CMK (cell line): Measurements from ENCODE around the gene C16orf74.

Experiments
- DNase-seq: peaks from one replicate; pipeline ENCODE4 v3.0.0-alpha.2; 2010; ENCODE audit warnings: low read depth

The C16orf74 gene

GRCh38 chr16:85673529-85674417 is 77.1 kb downstream of the C16orf74 start:
- DNase-seq: no peak

- DNase-seq: no peak
Measured at GRCh38 chr16:85670840-85671239, 80.1 kb downstream of the C16orf74 start.

- DNase-seq: no peak
Measured at GRCh38 chr16:85668676-85669424, 82.0 kb downstream of the C16orf74 start.

GRCh38 chr16:85667841-85668413 is 83.0 kb downstream of the C16orf74 start:
- DNase-seq: no peak

GRCh38 chr16:85667261-85667660 is 83.6 kb downstream of the C16orf74 start:
- DNase-seq: no peak

- DNase-seq: no peak
Measured at GRCh38 chr16:85665929-85666328, 85.0 kb downstream of the C16orf74 start.

- DNase-seq: no peak
Measured at GRCh38 chr16:85665373-85665740, 85.5 kb downstream of the C16orf74 start.

- no peak for DNase-seq
Measured at GRCh38 chr16:85664580-85665372, 86.1 kb downstream of the C16orf74 start.

- no peak for DNase-seq
Measured at GRCh38 chr16:85663891-85664321, 87.0 kb downstream of the C16orf74 start.

- no peak for DNase-seq
Measured at GRCh38 chr16:85662976-85663830, 87.7 kb downstream of the C16orf74 start.

GRCh38 chr16:85662482-85662812 is 88.4 kb downstream of the C16orf74 start:
- DNase-seq: no peak

GRCh38 chr16:85661740-85662481 is 89.0 kb downstream of the C16orf74 start:
- DNase-seq: no peak

- DNase-seq: no peak
Measured at GRCh38 chr16:85660843-85661739, 89.8 kb downstream of the C16orf74 start.

- DNase-seq: peak; percentile 40
Measured at GRCh38 chr16:85659805-85660511, 90.9 kb downstream of the C16orf74 start.

- DNase-seq: no peak
Measured at GRCh38 chr16:85659336-85659735, 91.6 kb downstream of the C16orf74 start.

- DNase-seq: no peak
Measured at GRCh38 chr16:85658504-85659326, 92.2 kb downstream of the C16orf74 start.

- DNase-seq: no peak
Measured at GRCh38 chr16:85657996-85658395, 92.9 kb downstream of the C16orf74 start.
